ENCODE data around the gene MGAT4C. TPM values are rescaled to one million over a fixed set of nuclear protein-coding genes. Genes with fewer than 3 reads are reported as not detected.

The MGAT4C gene
- total RNA-seq, 4 donors from 2014 or later: 0.04 to 0.23 (median 0.05) TPM; not detected in 1

DNA sequence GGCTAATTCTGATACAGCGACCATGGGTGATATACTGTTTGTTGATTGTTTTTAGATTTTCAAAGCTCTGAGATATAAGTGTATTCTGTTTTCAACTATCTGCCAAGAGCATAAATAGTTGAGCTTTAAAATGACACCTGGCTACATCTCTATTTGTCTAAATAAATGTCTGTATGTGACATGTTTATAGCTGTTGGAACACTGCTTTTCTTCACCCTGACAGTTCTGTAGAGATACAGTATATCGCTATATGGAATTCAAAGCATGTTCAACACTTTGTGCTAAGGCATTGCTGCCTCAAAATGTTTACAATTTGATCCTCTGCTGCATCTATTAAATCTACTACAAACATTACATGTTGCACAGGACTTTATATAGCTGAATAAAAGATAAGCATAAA, 27.4 kb upstream of the MGAT4C start:
- H3K4me3 ChIP-seq (ENCODE audit: low read depth, poor library complexity, severe bottlenecking): no peak overlapping the region
- 59 to 64% methylated on average over 2 of the region's 2 CpGs for WGBS, 2 donors
- intact Hi-C loops (cut with DNase I; ENCODE audit: low total_unique reads): no loop called here
- TF ChIP-seq, protein P1, sequence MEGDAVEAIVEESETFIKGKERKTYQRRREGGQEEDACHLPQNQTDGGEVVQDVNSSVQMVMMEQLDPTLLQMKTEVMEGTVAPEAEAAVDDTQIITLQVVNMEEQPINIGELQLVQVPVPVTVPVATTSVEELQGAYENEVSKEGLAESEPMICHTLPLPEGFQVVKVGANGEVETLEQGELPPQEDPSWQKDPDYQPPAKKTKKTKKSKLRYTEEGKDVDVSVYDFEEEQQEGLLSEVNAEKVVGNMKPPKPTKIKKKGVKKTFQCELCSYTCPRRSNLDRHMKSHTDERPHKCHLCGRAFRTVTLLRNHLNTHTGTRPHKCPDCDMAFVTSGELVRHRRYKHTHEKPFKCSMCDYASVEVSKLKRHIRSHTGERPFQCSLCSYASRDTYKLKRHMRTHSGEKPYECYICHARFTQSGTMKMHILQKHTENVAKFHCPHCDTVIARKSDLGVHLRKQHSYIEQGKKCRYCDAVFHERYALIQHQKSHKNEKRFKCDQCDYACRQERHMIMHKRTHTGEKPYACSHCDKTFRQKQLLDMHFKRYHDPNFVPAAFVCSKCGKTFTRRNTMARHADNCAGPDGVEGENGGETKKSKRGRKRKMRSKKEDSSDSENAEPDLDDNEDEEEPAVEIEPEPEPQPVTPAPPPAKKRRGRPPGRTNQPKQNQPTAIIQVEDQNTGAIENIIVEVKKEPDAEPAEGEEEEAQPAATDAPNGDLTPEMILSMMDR (IDR thresholded peaks at IDR 0.05): no peak
- TF ChIP-seq POLR2A (IDR thresholded peaks at IDR 0.05): no peak
- no peak for DNase-seq (ENCODE audit: low spot score in 2 of 2)

DNA sequence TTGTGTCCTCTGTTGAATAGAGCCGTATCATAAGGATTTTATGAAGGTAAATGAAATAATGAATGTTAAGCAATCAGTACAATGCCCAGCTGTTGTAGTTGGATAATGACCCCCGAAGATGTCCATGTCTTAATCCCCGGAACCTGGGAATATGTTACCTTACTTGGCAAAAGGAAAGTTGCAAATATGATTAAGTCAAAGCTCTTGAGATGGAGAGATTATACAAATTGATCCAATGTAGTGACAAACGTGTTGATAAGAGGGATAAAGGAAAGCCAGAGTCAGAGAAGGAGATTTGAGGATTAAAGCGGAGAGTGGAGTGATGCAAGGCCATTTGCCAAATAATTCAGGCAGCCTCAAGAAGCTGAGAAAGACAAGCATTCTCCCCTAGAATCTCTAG, 19.2 kb upstream of the MGAT4C start:
- intact Hi-C loops (cut with DNase I; ENCODE audit: low total_unique reads): no loop called here
- WGBS, 2 donors: 83 to 87% methylated on average over 5 of the region's 5 CpGs
- TF ChIP-seq, protein P1 (IDR thresholded peaks at IDR 0.05): no peak
- no peak for TF ChIP-seq POLR2A (IDR thresholded peaks at IDR 0.05)
- no peak overlapping the region for H3K4me3 ChIP-seq (ENCODE audit: low read depth, poor library complexity, severe bottlenecking)
- DNase-seq (ENCODE audit: low spot score in 2 of 2): no peak

DNA sequence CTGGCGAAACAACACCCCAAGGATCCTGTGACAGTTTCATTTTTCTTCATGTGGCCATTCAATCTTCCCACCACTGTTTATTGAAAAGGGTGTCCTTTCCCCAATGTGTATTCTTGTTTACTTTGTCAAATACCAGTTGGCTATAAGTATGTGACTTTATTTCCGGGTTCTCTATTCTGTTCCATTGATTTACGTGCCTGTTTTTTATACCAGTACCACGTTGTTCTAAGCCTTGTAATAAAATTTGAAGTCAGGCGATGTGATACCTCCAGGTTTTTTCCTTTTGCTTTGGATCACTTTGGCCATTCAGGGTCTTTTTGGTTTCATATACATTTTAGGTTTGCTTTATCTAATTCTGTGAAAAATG, 9.1 kb upstream of the MGAT4C start:
- 40 to 58% methylated on average over 5 of the region's 5 CpGs for WGBS, 2 donors
- TF ChIP-seq POLR2A (IDR thresholded peaks at IDR 0.05): no peak
- TF ChIP-seq, protein P1 (IDR thresholded peaks at IDR 0.05): no peak

DNA sequence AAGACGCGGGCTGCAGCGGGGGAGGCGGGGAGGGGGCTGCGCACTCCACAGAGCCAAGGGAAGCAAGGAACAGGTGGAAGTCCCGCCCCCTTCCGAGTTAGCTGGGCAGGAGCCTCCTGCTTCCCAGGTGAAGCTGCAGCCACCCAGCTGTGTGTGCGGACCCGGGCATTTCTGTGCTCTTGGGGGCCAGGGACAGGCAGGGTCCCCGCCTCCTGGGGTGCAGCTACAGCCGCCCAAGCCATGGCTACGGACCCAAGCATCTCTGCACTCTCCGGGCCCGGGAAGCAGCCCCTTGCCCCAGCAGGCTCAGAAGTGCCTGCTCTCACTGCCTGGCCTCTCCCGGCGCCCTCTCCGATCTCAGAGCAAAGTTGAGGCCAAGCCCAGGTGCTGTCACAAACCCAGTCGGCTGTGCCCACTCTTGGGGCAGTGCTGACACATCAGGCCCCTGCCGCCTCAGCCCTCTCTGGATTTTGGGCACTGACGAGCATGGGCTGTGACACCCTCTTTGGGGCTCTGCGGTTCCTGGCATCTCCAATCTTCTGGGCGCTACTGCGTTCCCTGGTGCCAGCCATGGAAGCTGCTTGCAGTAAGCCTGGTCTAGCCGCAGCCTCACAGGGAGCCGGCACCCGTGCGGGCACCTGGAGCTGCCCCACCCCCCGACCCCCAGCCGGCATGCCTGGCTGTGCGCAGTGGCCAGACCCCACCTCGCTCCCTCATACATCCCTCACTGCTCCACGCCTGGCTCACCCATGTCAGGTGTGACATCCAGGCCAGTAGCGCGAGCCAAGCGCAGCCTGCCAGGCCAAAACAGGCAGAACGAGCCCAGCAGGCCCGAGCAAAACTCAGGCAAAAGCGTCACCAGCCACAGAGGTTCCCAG, 8.5 kb upstream of the MGAT4C start:
- TF ChIP-seq, protein P1 (IDR thresholded peaks at IDR 0.05): no peak
- no peak for TF ChIP-seq POLR2A (IDR thresholded peaks at IDR 0.05)
- DNase-seq (ENCODE audit: low spot score in 2 of 2): peak; percentile 56 to 89
- intact Hi-C loops (cut with DNase I; ENCODE audit: low total_unique reads): no loop called here
- no peak overlapping the region for H3K4me3 ChIP-seq (ENCODE audit: low read depth, poor library complexity, severe bottlenecking)
- WGBS, 2 donors: 12 to 35% methylated on average over 34 of the region's 38 CpGs

More for the DNA sequence above, 9.1 kb upstream of the MGAT4C start:
- no peak overlapping the region for H3K4me3 ChIP-seq (ENCODE audit: low read depth, poor library complexity, severe bottlenecking)
- no peak for DNase-seq (ENCODE audit: low spot score in 2 of 2)
- intact Hi-C loops (cut with DNase I; ENCODE audit: low total_unique reads): no loop called here

DNA sequence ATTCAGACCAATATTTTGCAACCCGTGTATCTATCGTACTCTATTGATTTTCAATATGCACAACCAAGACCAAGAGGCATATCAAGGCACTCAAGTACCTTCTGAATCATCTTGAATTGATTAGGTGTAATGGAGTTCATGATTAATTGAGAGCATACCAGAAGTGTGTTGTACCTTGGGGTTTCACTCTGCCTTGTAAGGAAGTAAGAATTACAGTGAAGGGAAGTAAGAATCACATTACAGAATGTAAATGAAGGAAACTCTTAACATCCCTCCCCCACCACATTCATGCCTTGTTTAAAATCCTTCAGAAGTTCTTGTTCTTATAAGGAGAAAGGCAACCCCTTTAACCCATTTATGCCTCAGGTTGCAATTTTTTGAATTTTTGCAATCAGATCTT, 5.4 kb upstream of the MGAT4C start:
- DNase-seq (ENCODE audit: low spot score in 2 of 2): no peak
- WGBS, 2 donors: 78 to 80% methylated on average over 2 of the region's 2 CpGs
- intact Hi-C loops (cut with DNase I; ENCODE audit: low total_unique reads): no loop called here
- no peak for TF ChIP-seq POLR2A (IDR thresholded peaks at IDR 0.05)
- TF ChIP-seq, protein P1 (IDR thresholded peaks at IDR 0.05): no peak
- no peak overlapping the region for H3K4me3 ChIP-seq (ENCODE audit: low read depth, poor library complexity, severe bottlenecking)

Data from lower leg skin (tissue), 4 donors.